NCI-H446 (cell line): Measurements from ENCODE around the gene DNAJC1.
A peak's percentile ranks its signal among the peaks of the same experiment; 100 is the strongest.
"Not testable (repeated sequence)": the region's sequence is repeated elsewhere in the genome, so short reads cannot be mapped to it uniquely, and the experiment has no call there.

Source experiments
- DNase-seq, 2 experiments: peaks; one replicate each; lab custom pipeline; 2025; lab: John Stamatoyannopoulos, UW

The DNAJC1 gene

GRCh38 chr10:22003177-22003963 lies at the start of gene DNAJC1:
DNAJC1 (minus strand) TSS chr10:22003730; CDS start chr10:22003434, 296 bp downstream.
- peak; percentile 92 to 96 for DNase-seq

- DNase-seq, result no peak
These were observed 49.5 kb upstream of the DNAJC1 start for GRCh38 chr10:22053048-22053447.

DNA sequence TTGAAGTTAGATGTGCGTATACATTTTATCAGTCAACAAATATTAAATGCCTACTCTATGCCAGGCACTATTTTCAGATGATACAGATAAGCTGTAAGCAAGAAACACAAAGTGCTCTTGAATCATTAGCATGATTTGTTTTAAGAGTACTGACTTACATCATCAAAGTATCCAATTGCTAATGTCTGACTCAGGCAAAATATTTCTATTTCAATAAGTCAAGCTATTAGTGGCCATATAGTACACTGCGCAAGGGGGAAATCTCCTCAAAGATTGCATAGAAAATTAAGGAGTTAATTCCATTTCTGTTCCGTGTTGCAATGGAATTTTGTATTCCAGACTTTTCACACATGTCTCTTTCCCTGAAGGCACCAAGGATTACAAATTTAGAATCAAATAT lies 46.1 kb upstream of the DNAJC1 start:
- DNase-seq, result no peak

- DNase-seq, result no peak
These were observed 44.3 kb upstream of the DNAJC1 start for GRCh38 chr10:22047812-22048211.

GRCh38 chr10:22043327-22043633 lies 39.8 kb upstream of the DNAJC1 start:
- DNase-seq, result no peak

DNA sequence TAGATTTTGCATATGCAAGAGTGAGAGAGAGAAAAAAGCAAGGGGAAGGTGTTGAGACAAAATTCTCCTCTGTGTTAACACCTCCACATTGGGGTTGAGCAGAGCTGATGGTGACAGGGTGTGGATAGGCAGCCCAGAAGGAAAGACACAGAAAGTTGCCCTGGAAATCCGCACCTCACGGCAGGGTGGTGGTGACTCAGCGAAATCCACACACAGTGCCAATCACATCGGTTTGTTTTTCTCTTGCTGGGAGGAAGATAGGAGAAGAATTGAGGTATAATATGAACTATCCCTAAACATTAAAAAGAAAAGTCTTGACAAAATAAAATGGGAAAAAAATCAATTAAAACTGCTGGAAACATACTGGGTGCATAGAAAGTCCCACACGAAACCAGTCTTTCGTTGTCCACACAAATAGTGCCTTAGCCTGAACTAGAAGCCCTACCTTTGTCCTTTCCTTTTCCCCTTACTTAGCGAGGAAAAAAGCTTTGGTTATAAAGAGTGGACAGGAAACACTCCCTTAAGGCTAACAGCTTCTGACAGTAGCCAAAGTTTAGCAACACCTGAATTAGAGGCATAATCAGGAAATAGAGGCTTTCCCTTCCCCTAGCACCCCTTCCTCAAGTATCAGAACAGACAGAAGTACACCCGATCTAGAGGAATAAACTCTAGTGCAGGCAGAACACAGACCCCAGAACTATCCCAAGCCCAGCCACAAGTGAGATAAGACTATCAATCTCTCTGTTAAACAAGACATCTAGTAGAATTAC lies 39.2 kb upstream of the DNAJC1 start:
- DNase-seq, result no peak

GRCh38 chr10:22034333-22034732 lies 30.8 kb upstream of the DNAJC1 start:
- DNase-seq, result no peak

GRCh38 chr10:22032268-22032667 lies 28.7 kb upstream of the DNAJC1 start:
- DNase-seq, result not testable (repeated sequence)

DNA sequence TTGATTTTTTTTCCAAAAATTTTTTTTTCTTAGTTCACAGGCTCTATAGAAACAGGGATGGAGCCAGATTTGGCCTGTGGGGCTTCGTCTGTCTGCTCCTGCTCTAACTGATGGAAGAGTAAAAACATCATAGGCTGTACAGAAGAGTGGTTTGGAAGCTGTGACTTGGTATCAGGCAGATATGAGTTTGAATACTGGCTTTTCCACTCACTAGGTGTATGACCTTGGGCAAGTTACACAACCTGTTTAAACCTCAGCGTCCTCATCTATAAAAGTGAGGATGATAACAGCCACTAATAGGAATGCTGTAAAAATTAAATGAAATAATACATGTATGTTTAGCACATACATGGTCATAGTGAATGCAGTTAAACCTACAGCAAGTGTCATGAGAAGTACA lies 26.9 kb upstream of the DNAJC1 start:
- DNase-seq, result no peak

- no peak for DNase-seq
These were observed 26.1 kb upstream of the DNAJC1 start for GRCh38 chr10:22029445-22030236.

GRCh38 chr10:22027364-22028238 lies 24.1 kb upstream of the DNAJC1 start:
- DNase-seq, result no peak

DNA sequence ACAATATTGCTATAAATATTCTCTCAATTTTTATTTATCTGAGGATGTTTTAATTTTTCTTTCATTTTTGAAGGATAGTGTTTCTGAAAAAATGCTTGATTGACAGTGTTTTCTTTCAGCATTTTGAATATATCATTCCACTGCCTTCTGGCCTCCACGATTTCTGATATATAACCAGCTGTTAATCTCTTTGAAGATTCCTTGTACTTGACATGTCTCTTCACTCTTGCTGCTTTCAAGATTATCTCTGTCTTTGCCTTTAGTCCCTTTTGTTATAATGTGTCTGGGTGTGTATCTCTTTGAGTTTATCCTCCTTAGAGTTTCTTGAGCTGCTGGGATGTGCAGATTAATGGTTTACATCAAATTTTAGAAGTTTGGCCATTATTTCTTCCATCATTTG lies 22.8 kb upstream of the DNAJC1 start:
- no peak for DNase-seq

GRCh38 chr10:22023508-22023907 lies 20.0 kb upstream of the DNAJC1 start:
- DNase-seq, result no peak

DNA sequence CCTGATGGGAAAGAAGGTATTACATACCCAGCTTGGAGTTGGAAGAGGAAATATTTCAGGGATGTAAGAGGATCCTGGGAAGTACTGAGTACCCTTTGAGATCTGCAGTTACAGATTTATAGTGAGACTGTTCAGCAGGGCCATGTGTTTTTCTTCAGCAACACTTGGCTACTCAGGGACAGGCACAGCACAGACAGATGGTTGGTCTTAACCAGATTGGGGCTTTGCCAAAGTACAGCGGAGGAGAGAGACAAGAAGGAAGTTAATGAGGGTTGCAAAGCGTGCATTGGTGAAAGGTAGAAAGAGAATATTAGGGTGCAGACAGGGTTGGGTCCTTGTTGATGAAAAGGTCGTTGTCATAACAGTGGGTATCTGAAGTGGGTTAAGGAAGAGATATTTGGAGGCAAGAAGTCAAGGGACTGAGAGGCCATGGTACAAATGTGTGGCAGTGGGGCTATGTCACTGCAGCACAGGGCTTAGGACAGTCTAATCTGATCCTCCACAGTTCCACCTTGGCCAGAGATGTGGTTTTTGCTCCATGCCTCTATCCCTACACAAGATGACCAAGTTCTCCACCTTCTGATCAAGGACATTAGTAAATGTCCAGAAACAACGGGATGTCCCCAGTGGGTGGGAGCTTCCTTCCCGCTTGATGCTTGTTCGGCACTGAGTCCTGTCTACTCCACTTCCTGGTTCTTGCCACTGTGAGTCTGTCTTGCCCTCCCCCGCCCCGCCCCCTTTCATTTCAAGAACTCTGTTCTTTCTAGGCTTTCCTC lies 18.9 kb upstream of the DNAJC1 start:
- DNase-seq, result peak; percentile 38 to 77

- not testable (repeated sequence) for DNase-seq
These were observed 17.6 kb upstream of the DNAJC1 start for GRCh38 chr10:22021144-22021543.

GRCh38 chr10:22017283-22018020 lies 13.9 kb upstream of the DNAJC1 start:
- no peak for DNase-seq

GRCh38 chr10:22016046-22016705 lies 12.6 kb upstream of the DNAJC1 start:
- no peak for DNase-seq

DNA sequence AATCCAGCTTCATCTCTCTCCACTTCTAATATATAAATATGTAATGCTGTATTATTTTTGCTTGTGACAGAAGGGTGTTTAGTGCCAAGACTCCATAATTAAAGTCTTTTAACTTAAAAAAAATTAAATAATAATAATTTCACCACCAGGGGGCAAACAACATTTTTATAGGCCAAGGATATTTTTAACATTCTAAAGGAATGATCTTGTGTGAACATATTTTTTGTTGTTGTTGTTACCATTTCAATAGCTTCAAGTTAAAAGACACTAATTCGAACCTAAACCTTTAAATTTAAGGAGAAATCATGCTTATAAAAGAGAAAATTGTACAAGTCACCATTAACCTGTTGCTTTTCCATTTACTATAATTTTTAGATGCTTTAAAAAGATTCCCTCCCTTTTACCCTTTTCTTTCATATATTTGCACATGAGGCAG lies 7.5 kb upstream of the DNAJC1 start:
- peak in 1 of 2 experiments; percentile 52 for DNase-seq

GRCh38 chr10:22010539-22010938 lies 7.0 kb upstream of the DNAJC1 start:
- DNase-seq, result peak in 1 of 2 experiments; percentile 8
